ENCODE data around the gene CCND1. TPM values are rescaled to one million over a fixed set of nuclear protein-coding genes. Genes with fewer than 3 reads are reported as not detected.

The CCND1 gene
- total and polyA plus RNA-seq, 2 of the 8 experiments (the other 6 are each of a cell fraction or from before 2014, with no cell fraction given) = 64.5 to 170 TPM

DNA sequence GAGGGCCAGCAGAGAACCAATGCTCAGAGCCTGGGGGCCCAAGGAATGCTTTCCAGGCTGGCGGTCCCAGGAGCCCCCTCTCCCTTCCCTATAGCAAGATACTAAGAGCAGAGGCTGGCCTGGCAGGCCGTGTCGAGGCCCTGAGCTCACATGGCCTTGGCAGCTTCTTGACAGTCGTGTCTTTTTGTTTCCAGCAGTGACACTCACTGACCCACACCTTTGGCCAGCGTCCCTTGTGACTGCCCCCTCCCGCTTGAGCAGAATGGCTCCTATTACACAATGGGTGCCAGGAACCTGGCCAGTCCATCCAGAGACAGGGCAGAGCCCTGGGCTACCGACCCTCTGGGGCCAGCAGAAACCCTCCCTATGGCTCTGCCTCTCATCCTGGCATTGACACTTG lies 6.4 kb upstream of the CCND1 start (continued):
- TF ChIP-seq CHD7 (IDR thresholded peaks at IDR 0.05; ENCODE audit: insufficient replicate concordance, low read length) (no peak), JUN (IDR thresholded peaks at IDR 0.05; ENCODE audit: low read depth, low read length) (no peak), EGR1 (IDR thresholded peaks at IDR 0.05; ENCODE audit: borderline replicate concordance, low read depth, low read length) (no peak), SIN3A (conservative IDR thresholded peaks at IDR 0.05 in 1 of 2, IDR thresholded peaks at IDR 0.05 in 1 of 2; ENCODE audit: low read depth in 1 of 2, low read length in 2 of 2) (no peak)

Data from H1 (cell line).